ENCODE data around the gene IFI16.
"Not testable (repeated sequence)": the region's sequence is repeated elsewhere in the genome, so short reads cannot be mapped to it uniquely, and the experiment has no call there.

IFI16 gene

DNA sequence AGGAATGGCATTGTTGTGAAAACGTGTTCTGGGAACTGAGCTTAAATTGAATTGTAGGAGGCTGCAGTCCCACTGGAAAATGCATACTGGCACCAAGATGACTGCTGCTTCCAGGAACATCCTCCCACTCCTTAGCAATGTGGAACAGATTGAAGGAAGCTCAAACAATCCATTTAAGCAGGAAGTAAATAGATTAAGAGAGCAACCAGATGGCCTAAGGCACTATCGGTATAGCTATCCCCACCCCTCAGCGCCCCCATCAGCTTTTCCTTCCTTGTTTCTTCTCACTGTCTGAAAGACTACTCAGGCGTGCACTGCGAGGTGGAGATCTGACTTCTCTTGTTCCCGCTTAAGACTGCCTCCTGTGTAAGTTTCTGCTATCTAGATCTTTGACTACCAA is 4.0 kb upstream of the IFI16 start:
- H3K4me3 ChIP-seq (ENCODE audit: low read depth, low read length): no peak overlapping the region
- DNase-seq (ENCODE audit: low read depth): no peak
- TF ChIP-seq, protein P1, sequence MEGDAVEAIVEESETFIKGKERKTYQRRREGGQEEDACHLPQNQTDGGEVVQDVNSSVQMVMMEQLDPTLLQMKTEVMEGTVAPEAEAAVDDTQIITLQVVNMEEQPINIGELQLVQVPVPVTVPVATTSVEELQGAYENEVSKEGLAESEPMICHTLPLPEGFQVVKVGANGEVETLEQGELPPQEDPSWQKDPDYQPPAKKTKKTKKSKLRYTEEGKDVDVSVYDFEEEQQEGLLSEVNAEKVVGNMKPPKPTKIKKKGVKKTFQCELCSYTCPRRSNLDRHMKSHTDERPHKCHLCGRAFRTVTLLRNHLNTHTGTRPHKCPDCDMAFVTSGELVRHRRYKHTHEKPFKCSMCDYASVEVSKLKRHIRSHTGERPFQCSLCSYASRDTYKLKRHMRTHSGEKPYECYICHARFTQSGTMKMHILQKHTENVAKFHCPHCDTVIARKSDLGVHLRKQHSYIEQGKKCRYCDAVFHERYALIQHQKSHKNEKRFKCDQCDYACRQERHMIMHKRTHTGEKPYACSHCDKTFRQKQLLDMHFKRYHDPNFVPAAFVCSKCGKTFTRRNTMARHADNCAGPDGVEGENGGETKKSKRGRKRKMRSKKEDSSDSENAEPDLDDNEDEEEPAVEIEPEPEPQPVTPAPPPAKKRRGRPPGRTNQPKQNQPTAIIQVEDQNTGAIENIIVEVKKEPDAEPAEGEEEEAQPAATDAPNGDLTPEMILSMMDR (IDR thresholded peaks at IDR 0.05; ENCODE audit: insufficient read depth, low read depth, low read length, missing control alignments): no peak

DNA sequence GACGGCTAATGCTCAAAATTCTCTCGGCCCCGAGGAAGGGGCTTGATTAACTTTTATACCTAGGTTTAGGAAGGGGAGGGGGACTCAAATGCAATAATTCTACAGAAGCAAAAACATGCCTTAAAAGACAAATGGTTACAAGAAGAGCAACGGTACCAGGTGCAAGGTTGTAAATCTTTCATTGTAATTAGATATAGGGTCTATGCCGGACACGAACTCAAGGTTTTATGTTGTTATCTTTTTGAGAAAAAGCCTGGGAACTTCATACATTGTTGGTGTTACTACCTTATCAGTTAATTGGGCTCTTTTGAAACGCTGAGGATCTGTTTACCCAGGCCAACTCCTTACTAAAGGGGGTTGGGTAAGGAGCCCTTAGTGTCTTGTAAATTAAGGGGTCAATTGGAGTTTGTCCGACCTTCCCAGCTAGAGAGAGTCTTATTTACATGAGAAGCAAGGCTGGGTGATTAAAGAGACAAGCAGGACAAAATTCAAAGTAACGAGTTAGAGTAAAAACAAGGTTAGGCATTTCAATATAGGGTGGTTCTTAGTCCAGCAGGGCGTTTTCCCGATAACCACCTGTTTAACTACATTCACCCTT is 3.4 kb upstream of the IFI16 start:
- DNase-seq (ENCODE audit: low read depth); H3K4me3 ChIP-seq (ENCODE audit: low read depth, low read length): not testable (repeated sequence)

DNA sequence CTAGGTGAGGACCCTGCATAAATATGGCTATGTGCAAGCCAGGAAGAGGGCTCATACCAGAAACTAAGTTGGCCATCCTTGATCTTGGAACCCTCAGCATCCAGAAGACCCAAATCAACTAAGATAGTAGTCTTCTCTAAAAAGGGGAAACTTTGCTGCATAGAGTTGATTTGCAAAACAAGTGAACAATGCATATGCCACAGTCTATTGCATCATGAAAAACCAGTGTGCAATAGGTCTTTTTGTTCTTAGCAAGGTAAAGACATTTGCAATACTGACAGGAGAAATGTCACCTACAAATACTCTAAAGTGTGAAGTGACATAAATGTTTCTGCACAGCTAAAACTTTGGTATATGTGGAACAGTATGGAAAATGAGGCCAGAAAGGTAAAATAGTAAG is 2.0 kb upstream of the IFI16 start:
- H3K4me3 ChIP-seq (ENCODE audit: low read depth, low read length): no peak overlapping the region
- TF ChIP-seq, protein P1 (IDR thresholded peaks at IDR 0.05; ENCODE audit: insufficient read depth, low read depth, low read length, missing control alignments): no peak
- DNase-seq (ENCODE audit: low read depth): no peak

DNA sequence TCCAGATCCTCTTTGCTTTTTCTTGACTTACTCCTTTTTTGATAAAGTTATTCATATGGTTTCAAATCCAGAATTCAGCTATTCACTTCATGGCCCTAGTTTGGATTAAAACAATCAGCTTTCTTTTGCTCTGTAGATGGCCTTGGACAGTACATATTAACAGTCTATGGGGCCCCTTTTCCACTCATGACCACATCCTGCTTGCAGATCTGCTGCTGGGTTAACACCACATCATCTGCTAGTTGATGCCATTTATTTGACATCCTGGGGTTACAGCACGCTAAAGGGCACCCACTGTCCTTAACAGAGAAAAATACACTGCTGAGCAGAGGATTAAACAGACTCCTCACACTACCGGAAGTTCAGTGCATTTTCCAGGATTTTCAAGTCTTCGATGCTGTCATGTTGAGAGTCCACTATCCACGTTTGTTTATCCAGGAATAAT is 941 bp upstream of the IFI16 start:
- DNase-seq (ENCODE audit: low read depth): peak; percentile 91
- TF ChIP-seq, protein P1 (IDR thresholded peaks at IDR 0.05; ENCODE audit: insufficient read depth, low read depth, low read length, missing control alignments): no peak
- peak overlapping the region; percentile 99 for H3K4me3 ChIP-seq (ENCODE audit: low read depth, low read length)

DNA sequence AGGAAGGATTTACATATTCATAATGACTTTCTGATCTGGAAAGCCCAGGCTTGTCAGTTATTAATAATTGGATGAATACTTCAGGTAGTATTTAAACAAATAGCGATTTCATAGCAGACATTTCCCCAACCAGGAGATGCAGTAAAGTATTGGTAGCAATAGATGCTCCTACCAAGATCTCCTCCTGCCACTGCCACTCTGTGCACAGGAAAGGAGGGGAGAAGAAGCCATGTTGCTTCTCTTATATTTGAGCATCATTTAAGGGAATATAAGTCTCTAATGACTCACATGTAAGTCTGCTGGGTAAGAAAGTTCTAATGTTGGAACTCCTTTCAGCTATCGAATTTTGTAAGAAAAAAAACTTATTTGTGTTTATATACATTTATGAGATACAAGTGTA is 420 bp upstream of the IFI16 start:
- TF ChIP-seq, protein P1 (IDR thresholded peaks at IDR 0.05; ENCODE audit: insufficient read depth, low read depth, low read length, missing control alignments): no peak
- peak; percentile 48 for DNase-seq (ENCODE audit: low read depth)
- H3K4me3 ChIP-seq (ENCODE audit: low read depth, low read length): peak overlapping the region; percentile 99

DNA sequence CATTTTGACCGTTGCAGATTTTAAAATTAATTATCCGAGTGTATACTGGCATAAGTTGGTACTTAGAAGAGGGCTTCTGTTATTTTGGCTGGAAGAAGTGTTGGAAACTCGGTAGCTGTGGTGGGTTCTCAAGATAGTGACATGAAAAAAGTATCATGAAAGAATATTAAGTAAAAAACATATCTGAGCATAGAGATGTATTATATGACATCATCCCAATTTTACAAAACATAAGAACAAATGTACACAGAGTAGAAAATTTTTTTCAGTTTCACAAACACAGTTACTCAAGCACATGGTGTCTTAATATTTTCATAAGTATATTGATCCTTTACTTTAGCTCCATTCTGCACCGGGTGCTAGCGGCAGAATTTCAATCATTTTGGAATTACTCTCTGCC is 684 bp downstream of the IFI16 start:
- DNase-seq (ENCODE audit: low read depth): no peak
- peak overlapping the region; percentile 99 for H3K4me3 ChIP-seq (ENCODE audit: low read depth, low read length)
- TF ChIP-seq, protein P1 (IDR thresholded peaks at IDR 0.05; ENCODE audit: insufficient read depth, low read depth, low read length, missing control alignments): no peak

DNA sequence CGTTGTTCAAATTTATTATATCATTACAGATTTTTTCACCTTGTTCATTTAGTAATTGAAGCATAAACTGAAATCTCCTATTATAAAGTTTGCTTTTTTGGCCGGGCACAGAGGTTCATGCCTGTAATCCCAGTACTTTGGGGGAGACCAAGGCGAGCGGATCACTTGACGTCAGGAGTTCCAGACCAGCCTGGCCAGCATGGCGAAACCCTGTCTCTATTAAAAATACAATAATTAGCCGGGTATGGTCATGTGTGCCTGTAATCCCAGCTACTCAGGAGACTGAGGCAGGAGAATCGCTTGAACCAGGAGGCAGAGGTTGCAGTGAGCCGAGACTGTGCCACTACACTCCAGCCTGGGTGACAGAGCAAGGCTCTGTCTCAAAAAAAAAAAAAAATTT is 1.3 kb downstream of the IFI16 start:
- not testable (repeated sequence) for DNase-seq (ENCODE audit: low read depth)
- H3K4me3 ChIP-seq (ENCODE audit: low read depth, low read length): peak overlapping the region; percentile 99

DNA sequence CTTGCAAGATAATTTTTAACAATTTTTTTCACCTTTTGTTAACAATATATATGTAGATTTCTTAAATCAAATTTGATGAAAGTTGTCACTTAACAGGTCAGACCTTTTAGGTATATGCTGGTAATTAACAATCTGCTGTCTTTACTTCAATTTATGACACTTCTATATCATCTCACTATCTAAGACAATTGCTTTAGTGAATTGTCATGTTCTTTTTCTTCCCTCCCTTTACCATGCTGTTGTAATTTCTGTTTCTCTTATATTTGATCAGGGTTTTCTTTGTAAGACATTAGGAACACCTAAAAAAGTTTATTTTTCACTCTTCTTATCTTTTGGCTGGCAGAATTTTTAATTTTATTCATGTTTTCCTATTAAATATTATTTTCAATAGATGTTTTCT is 2.0 kb downstream of the IFI16 start:
- no peak for DNase-seq (ENCODE audit: low read depth)
- TF ChIP-seq, protein P1 (IDR thresholded peaks at IDR 0.05; ENCODE audit: insufficient read depth, low read depth, low read length, missing control alignments): no peak
- peak overlapping the region; percentile 99 for H3K4me3 ChIP-seq (ENCODE audit: low read depth, low read length)
